DMS 273 (cell line): ENCODE data around the gene SLC7A14.
"Not testable (repeated sequence)": the region's sequence is repeated elsewhere in the genome, so short reads cannot be mapped to it uniquely, and the experiment has no call there.

Source experiments
- DNase-seq: peaks from one replicate; lab custom pipeline; 2025; ENCODE audit not compliant: unreplicated experiment; lab: John Stamatoyannopoulos, UW

The SLC7A14 gene

GRCh38 chr3:170594528-170594927, 8.7 kb upstream of the SLC7A14 start:
- DNase-seq: no peak

- no peak for DNase-seq
Measured at GRCh38 chr3:170593634-170594033, 7.8 kb upstream of the SLC7A14 start.

- DNase-seq: peak; percentile 27
Measured at GRCh38 chr3:170589113-170589512, 3.2 kb upstream of the SLC7A14 start.

- peak; percentile 73 for DNase-seq
Measured at GRCh38 chr3:170585008-170585936, 603 bp downstream of the SLC7A14 start.

- peak; percentile 86 for DNase-seq
Measured at GRCh38 chr3:170584585-170585007, 1.3 kb downstream of the SLC7A14 start.

GRCh38 chr3:170579646-170580045, 6.2 kb downstream of the SLC7A14 start:
- no peak for DNase-seq

- no peak for DNase-seq
Measured at GRCh38 chr3:170572665-170573253, 13.1 kb downstream of the SLC7A14 start.

- not testable (repeated sequence) for DNase-seq
Measured at GRCh38 chr3:170567598-170567997, 18.3 kb downstream of the SLC7A14 start.

GRCh38 chr3:170566413-170566812, 19.5 kb downstream of the SLC7A14 start:
- no peak for DNase-seq

GRCh38 chr3:170565495-170565894, 20.4 kb downstream of the SLC7A14 start:
- DNase-seq: no peak

- DNase-seq: no peak
Measured at GRCh38 chr3:170564664-170565063, 21.2 kb downstream of the SLC7A14 start.

GRCh38 chr3:170563712-170564423, 22.0 kb downstream of the SLC7A14 start:
- no peak for DNase-seq

GRCh38 chr3:170562080-170562479, 23.8 kb downstream of the SLC7A14 start:
- DNase-seq: no peak

- DNase-seq: no peak
Measured at GRCh38 chr3:170560717-170561382, 25.0 kb downstream of the SLC7A14 start.

GRCh38 chr3:170560296-170560695, 25.6 kb downstream of the SLC7A14 start:
- no peak for DNase-seq

GRCh38 chr3:170558427-170558826, 27.4 kb downstream of the SLC7A14 start:
- DNase-seq: no peak

GRCh38 chr3:170555329-170555728, 30.5 kb downstream of the SLC7A14 start:
- DNase-seq: no peak

- DNase-seq: no peak
Measured at GRCh38 chr3:170553788-170554757, 31.8 kb downstream of the SLC7A14 start.

GRCh38 chr3:170551252-170551651, 34.6 kb downstream of the SLC7A14 start:
- DNase-seq: no peak

- no peak for DNase-seq
Measured at GRCh38 chr3:170542704-170543103, 43.2 kb downstream of the SLC7A14 start.
